Uterus (tissue), 4 donors: Measurements from ENCODE around the gene PIF1. TPM values are rescaled to one million over a fixed set of nuclear protein-coding genes. Genes with fewer than 3 reads are reported as not detected.

Source experiments
- DNase-seq, 2 donors: peaks; one replicate each; pipeline ENCODE4 v3.0.0-alpha.2; 2019 to 2020
- H3K27ac ChIP-seq, 2 donors: fragments of 200-600 bp; sonication (generic); 1 replicate in 1 of 2; 2 replicates in 1 of 2; pipeline ENCODE4 v1.5.1; 2016 to 2018
- H3K27me3 ChIP-seq, 2 donors: fragments of 200-600 bp; sonication (generic); one replicate each; pipeline ENCODE4 v1.5.1; 2018 to 2019; ENCODE audit warnings: control low read depth in 1 of 2
- H3K36me3 ChIP-seq, 2 donors: fragments of 200-600 bp; sonication (generic); one replicate each; pipeline ENCODE4 v1.5.1; 2019; ENCODE audit warnings: control low read depth in 1 of 2
- H3K4me1 ChIP-seq, 2 donors: fragments of 200-600 bp; sonication (generic); one replicate each; pipeline ENCODE4 v1.5.1; 2018 to 2019; ENCODE audit warnings: control low read depth in 1 of 2
- H3K4me3 ChIP-seq, 2 donors: fragments of 200-600 bp; sonication (generic); 1 replicate in 1 of 2; 2 replicates in 1 of 2; pipeline ENCODE4 v1.5.1; 2018 to 2019; ENCODE audit warnings: mild to moderate bottlenecking in 1 of 2
- H3K9me3 ChIP-seq, 2 donors: fragments of 200-600 bp; sonication (generic); one replicate each; pipeline ENCODE4 v1.5.1; 2019; ENCODE audit warnings: control low read depth in 1 of 2
- POLR2A ChIP-seq, 2 donors: fragments of 450-650 bp; IDR thresholded peaks; one replicate each; pipeline ENCODE4 v1.6.1; 2016; ENCODE audit warnings: antibody characterized with exemption in 2 of 2, mild to moderate bottlenecking in 1 of 2, moderate library complexity in 1 of 2
- intact Hi-C: fragments of 100-400 bp; cut with DNase I; formaldehyde crosslinking; loops from one replicate; pipeline ENCODE4 v1.15.1; 2023; ENCODE audit warnings: low total_unique reads
- total RNA-seq, 4 donors: library from RNA; depleted of rRNA in 3 of 4; stranded (reverse); fragments of >200 nt in 3 of 4; gene quantifications; one replicate each; pipeline versions ENCODE4 v1.1.0 to v1.2.4, GENCODE V29; 2014 to 2023
- TF ChIP-seq, protein P1 (sequence below), 4 experiments: fragments of 200-600 bp in 2 of 4; fragments of 450-650 bp in 2 of 4; sonication (generic) in 2 of 4; IDR thresholded peaks; one replicate each; pipeline ENCODE4 v1.5.1; 2016 to 2019; ENCODE audit warnings: antibody characterized with exemption in 4 of 4, mild to moderate bottlenecking in 2 of 4, moderate library complexity in 1 of 4
- donor health status: DM: yes; HTN: yes; CAD: no.

PIF1 gene
- total RNA-seq, 4 donors from 2014 or later, result 0.24 to 5.5 (median 0.29) TPM; not detected in 1

DNA sequence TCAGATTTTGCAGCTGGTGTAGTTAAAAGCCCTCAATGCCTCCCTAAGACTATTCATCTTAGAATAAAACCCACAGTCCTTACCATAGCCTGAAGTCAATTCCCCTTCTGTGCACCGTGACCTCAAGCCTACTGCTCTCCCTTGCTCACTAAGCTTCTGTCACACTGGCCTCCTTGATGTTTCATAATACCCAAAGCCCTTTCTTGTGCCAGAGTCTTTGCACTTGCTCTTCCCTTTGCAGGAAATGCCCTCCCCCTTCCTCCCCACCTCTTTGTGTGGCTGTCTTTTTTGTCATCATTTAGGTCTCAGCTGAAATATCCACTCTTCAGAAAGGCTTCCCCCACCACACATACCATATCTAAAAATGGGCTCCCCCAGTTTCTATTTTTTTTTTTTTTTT, 12.1 kb upstream of the PIF1 start:
- H3K36me3 ChIP-seq, result no peaks in the 10 kb centered on the region
- no peak overlapping the region for H3K27ac ChIP-seq
- no peaks in the 10 kb centered on the region for H3K9me3 ChIP-seq
- H3K4me3 ChIP-seq, result no peak overlapping the region
- DNase-seq, result no peak
- TF ChIP-seq, protein P1, sequence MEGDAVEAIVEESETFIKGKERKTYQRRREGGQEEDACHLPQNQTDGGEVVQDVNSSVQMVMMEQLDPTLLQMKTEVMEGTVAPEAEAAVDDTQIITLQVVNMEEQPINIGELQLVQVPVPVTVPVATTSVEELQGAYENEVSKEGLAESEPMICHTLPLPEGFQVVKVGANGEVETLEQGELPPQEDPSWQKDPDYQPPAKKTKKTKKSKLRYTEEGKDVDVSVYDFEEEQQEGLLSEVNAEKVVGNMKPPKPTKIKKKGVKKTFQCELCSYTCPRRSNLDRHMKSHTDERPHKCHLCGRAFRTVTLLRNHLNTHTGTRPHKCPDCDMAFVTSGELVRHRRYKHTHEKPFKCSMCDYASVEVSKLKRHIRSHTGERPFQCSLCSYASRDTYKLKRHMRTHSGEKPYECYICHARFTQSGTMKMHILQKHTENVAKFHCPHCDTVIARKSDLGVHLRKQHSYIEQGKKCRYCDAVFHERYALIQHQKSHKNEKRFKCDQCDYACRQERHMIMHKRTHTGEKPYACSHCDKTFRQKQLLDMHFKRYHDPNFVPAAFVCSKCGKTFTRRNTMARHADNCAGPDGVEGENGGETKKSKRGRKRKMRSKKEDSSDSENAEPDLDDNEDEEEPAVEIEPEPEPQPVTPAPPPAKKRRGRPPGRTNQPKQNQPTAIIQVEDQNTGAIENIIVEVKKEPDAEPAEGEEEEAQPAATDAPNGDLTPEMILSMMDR (IDR thresholded peaks at IDR 0.05), result no peak
- TF ChIP-seq POLR2A (IDR thresholded peaks at IDR 0.05), result no peak
- H3K4me1 ChIP-seq, result no peaks in the 10 kb centered on the region
- intact Hi-C loops, result no loop called here
- no peaks in the 10 kb centered on the region for H3K27me3 ChIP-seq

DNA sequence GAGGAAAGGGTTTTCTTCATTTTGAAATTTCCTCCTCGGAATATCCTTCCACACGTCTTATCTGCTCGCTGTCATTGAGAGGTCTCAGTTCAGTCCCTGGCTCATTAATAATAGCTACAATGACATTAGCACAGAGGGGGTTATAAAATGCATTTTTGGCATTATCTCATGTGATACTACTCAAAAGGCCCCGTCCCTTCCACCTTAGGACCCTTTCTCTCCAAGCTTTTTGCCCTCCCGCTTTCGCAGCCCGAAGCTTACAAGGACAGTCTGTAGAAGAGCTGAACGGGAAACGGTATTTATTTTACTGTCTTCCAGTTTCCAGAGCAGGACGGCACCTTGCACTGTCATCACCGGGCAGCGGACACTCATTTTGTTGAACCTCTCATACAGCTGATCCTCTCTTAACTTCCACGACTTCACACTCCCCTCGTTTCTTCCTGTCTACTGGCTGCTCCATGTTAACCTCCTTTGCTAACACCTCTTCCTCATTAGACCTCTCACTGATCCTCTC, 10.6 kb upstream of the PIF1 start:
- H3K27ac ChIP-seq, result peak overlapping the region; percentile 70 to 80
- peak overlapping the region in 1 of 2 donors; percentile 25 for H3K4me3 ChIP-seq
- TF ChIP-seq, protein P1 (IDR thresholded peaks at IDR 0.05), result no peak
- no peak for TF ChIP-seq POLR2A (IDR thresholded peaks at IDR 0.05)

DNA sequence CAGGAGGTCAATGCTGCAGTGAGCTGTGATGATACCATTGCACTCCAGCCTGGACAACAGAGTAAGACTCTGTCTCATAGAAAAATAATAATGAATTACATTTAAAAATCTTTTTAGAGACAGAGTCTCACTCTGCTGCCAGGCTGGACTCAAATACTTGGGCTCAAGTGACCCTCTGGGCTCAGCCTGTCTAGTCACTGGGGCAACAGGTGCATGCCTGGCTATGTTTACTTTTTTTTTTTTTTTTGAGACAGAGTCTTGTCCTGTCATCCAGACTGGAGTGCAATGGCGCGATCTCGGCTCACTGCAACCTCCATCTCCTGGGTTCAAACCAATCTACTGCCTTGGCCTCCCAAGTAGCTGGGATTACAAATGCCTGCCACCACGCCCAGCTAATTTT, 8.2 kb upstream of the PIF1 start:
- Histone ChIP-seq H3K36me3 (no peaks in the 10 kb centered on the region), H3K9me3 (no peaks in the 10 kb centered on the region), H3K4me1 (no peaks in the 10 kb centered on the region), H3K4me3 (no peak overlapping the region), H3K27me3 (no peaks in the 10 kb centered on the region), H3K27ac (no peak overlapping the region)
- TF ChIP-seq POLR2A (IDR thresholded peaks at IDR 0.05), result no peak
- TF ChIP-seq, protein P1 (IDR thresholded peaks at IDR 0.05), result no peak
- intact Hi-C loops, result no loop called here
- no peak for DNase-seq

More for the DNA sequence above, 10.6 kb upstream of the PIF1 start:
- no peak for DNase-seq
- no peaks in the 10 kb centered on the region for H3K27me3 ChIP-seq
- intact Hi-C loops, result no loop called here
- H3K9me3 ChIP-seq, result no peaks in the 10 kb centered on the region
- no peaks in the 10 kb centered on the region for H3K4me1 ChIP-seq
- no peaks in the 10 kb centered on the region for H3K36me3 ChIP-seq

DNA sequence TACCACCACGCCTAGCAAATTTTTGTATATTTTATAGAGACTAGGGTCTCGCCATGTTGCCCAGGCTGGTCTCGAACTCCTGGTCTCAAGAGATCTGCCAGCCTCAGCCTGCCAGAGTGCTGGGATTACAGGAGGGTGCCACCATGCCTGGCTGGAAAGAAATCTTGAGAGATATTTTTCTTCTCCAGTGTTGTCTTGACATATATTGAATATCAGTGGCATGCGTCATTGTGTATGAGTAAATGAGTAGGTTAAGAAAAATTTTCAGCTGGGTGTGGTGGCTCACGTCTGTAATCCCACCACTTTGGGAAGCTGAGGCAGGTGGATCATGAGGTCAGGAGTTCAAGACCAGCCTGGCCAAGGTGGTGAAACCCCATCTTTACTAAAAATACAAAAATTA, 3.5 kb upstream of the PIF1 start:
- TF ChIP-seq, protein P1 (IDR thresholded peaks at IDR 0.05), result no peak
- no peak for TF ChIP-seq POLR2A (IDR thresholded peaks at IDR 0.05)

DNA sequence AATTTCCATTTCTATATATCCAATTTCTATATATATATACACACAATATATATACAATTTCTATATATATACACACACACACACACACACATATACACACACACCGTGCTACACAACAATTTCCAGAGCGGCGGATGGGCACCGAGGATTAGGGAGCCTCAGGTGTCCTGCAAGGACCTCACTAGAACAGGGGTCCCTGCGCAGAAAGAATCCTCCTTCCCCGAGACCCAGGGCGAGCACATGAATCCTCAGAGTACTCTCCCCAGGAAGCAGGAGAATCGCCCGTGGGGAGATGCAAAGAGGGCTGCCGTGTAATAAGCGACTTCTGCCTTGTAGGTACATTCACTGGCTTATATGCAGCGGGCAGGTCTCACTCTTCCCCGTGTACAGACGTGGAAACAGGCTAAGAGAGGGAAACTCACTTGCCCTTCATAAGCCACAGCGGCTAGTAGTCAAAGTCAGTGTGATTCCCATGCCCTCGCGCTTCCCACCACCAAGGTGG, 467 bp downstream of the PIF1 start:
- H3K27me3 ChIP-seq, result no peaks in the 10 kb centered on the region
- intact Hi-C loops, result no loop called here

More for the DNA sequence above, 3.5 kb upstream of the PIF1 start:
- Histone ChIP-seq H3K27ac (no peak overlapping the region), H3K4me3 (no peak overlapping the region), H3K36me3 (no peaks in the 10 kb centered on the region), H3K4me1 (no peaks in the 10 kb centered on the region), H3K27me3 (no peaks in the 10 kb centered on the region), H3K9me3 (no peaks in the 10 kb centered on the region)
- no peak for DNase-seq
- intact Hi-C loops, result no loop called here

More for the DNA sequence above, 467 bp downstream of the PIF1 start:
- no peak for DNase-seq
- Histone ChIP-seq H3K4me3 (peak overlapping the region; percentile 25 to 39), H3K36me3 (no peaks in the 10 kb centered on the region), H3K27ac (peak overlapping the region in 1 of 2 donors; percentile 70), H3K4me1 (no peaks in the 10 kb centered on the region), H3K9me3 (no peaks in the 10 kb centered on the region)
- TF ChIP-seq, protein P1 (IDR thresholded peaks at IDR 0.05), result no peak
- no peak for TF ChIP-seq POLR2A (IDR thresholded peaks at IDR 0.05)
